Measurements from ENCODE around the gene COPB2. TPM values are rescaled to one million over a fixed set of nuclear protein-coding genes. Genes with fewer than 3 reads are reported as not detected.
A peak's percentile ranks its signal among the peaks of the same experiment; 100 is the strongest.

COPB2 gene
- polyA plus RNA-seq, 1 of the 3 experiments (the other 2 are of a cell fraction) = 69.7 TPM

DNA sequence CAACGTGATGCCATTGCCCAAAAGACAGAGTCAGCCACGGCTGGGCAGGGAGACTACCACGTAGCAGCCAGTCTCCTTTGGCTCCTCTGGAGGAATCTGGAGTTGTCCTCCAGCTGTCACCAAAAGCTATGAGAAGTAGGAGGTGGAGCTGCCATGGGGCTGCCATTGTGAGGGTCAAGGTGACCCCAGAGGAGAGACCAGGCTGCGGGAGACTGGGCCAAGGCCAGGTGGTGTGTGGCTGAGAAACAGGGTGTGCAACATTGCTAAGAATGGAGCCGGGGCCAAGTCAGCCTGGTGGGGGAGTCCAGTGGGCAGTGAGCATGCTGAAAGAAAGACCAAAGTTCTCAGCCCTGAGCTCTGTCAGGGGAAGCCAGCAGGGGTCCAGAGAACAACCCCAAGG, 75.5 kb downstream of the COPB2 start:
- 96% methylated on average over 4 of the region's 5 CpGs for WGBS (ENCODE audit: low lambda C conversion rate)
- ChIA-PET POLR2A (no interaction called here), CTCF (interaction anchor here (1.6 to 8.6 kb wide), 3 partner anchors 16 to 204 kb away, joined by 4 to 83 read pairs (median 10); no protein-coding TSS in a partner anchor)

DNA sequence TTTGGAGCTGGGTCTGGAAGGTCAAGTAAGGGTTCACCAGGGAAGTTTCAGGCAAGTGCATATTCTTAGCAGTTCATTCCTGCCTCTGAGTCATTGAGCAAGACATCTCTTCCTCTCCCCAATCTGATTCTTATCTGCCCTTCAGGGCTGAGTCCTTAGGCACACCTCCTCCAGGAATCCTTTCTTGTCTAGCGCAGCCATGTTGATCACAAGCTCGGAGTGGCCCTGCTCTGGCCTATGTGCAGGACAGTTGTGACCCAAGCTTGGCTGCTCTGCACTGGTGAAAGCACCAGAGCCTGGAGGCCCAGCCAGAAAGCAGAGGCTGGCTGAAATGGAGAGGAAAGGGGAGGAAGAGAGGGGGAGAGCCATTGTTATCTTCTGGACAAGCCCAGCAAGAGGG, 76.5 kb downstream of the COPB2 start:
- Histone ChIP-seq H3K4me2 (peak overlapping the region; percentile 20), H3K27ac (ENCODE audit: low read depth in 2 of 2, low read length in 1 of 2) (peak overlapping the region in 1 of 2 experiments; percentile 86; a peak in 2 of 4 replicates), H3K9me3 (no peaks in the 10 kb centered on the region), H3K27me3 (ENCODE audit: insufficient read depth) (no peaks in the 10 kb centered on the region), H3K4me1 (ENCODE audit: control insufficient read depth in 1 of 2, insufficient read depth in 2 of 2, low read depth in 1 of 2, low read length in 1 of 2) (peaks cover 10 to 40% of the 10 kb centered on the region in 2 experiments; a peak in 3 of 4 replicates), H3F3A (replicated peaks; ENCODE audit: insufficient read depth) (peaks cover 24% of the 10 kb centered on the region), H3K36me3 (replicated peaks in 1 of 2; ENCODE audit: control insufficient read depth in 1 of 2, insufficient read depth in 2 of 2, low read length in 1 of 2) (no peaks in the 10 kb centered on the region), H4K20me1 (ENCODE audit: insufficient read depth) (no peaks in the 10 kb centered on the region), H3K4me3 (ENCODE audit: low read depth in 2 of 2, low read length in 1 of 2) (no peak overlapping the region), H2AFZ (ENCODE audit: low read depth) (peak overlapping the region; percentile 82; the same call in 1 of the 2 replicates), H3K79me2 (ENCODE audit: insufficient read depth) (no peaks in the 10 kb centered on the region), H3K9me2 (no peaks in the 10 kb centered on the region), H3K9ac (no peak overlapping the region)
- WGBS (ENCODE audit: low lambda C conversion rate) = 27% methylated on average over 2 of the region's 2 CpGs
- DNase-seq = no peak
- ChIA-PET CTCF (interaction anchor here (0.8 to 3.2 kb wide), 5 partner anchors 16 to 377 kb away, joined by 3 to 10 read pairs (median 4); no protein-coding TSS in a partner anchor), POLR2A (no interaction called here)
- TF ChIP-seq, protein P1, sequence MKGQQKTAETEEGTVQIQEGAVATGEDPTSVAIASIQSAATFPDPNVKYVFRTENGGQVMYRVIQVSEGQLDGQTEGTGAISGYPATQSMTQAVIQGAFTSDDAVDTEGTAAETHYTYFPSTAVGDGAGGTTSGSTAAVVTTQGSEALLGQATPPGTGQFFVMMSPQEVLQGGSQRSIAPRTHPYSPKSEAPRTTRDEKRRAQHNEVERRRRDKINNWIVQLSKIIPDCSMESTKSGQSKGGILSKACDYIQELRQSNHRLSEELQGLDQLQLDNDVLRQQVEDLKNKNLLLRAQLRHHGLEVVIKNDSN (IDR thresholded peaks at IDR 0.05; ENCODE audit: borderline replicate concordance, low read depth) = peak; percentile 36; the same call in 1 of the 2 replicates
- no peak for TF ChIP-seq CHD2 (IDR thresholded peaks at IDR 0.05; ENCODE audit: low read length, partially characterized antibody)
- no peak for TF ChIP-seq RFX5 (IDR thresholded peaks at IDR 0.05; ENCODE audit: low read length)
- TF ChIP-seq RCOR1 (IDR thresholded peaks at IDR 0.05; ENCODE audit: low read length) = no peak
- TF ChIP-seq, protein P2, sequence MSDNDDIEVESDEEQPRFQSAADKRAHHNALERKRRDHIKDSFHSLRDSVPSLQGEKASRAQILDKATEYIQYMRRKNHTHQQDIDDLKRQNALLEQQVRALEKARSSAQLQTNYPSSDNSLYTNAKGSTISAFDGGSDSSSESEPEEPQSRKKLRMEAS (IDR thresholded peaks at IDR 0.05; ENCODE audit: low read depth) = peak; percentile 51; the same call in 1 of the 2 replicates
- no peak for TF ChIP-seq MXI1 (IDR thresholded peaks at IDR 0.05; ENCODE audit: low read depth, low read length)
- TF ChIP-seq RAD21 (IDR thresholded peaks at IDR 0.05; ENCODE audit: low read length) = no peak
- TF ChIP-seq GABPA (IDR thresholded peaks at IDR 0.05; ENCODE audit: low read depth) = no peak
- TF ChIP-seq, protein P3, sequence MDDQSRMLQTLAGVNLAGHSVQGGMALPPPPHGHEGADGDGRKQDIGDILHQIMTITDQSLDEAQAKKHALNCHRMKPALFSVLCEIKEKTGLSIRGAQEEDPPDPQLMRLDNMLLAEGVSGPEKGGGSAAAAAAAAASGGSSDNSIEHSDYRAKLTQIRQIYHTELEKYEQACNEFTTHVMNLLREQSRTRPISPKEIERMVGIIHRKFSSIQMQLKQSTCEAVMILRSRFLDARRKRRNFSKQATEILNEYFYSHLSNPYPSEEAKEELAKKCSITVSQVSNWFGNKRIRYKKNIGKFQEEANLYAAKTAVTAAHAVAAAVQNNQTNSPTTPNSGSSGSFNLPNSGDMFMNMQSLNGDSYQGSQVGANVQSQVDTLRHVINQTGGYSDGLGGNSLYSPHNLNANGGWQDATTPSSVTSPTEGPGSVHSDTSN (IDR thresholded peaks at IDR 0.05) = peak; percentile 56; the same call in 1 of the 2 replicates
- peak; percentile 27; the same call in 1 of the 2 replicates for TF ChIP-seq POLR2AphosphoS5 (IDR thresholded peaks at IDR 0.05; ENCODE audit: low read depth, low read length)
- TF ChIP-seq TAF1 (IDR thresholded peaks at IDR 0.05; ENCODE audit: borderline replicate concordance, low read depth, low read length) = 0 out of 2 replicates have a peak, but pooled peaks have one; percentile 15
- no peak for TF ChIP-seq ELF1 (IDR thresholded peaks at IDR 0.05)

More for the DNA sequence above, 75.5 kb downstream of the COPB2 start:
- Histone ChIP-seq H3K27me3 (ENCODE audit: insufficient read depth) (no peaks in the 10 kb centered on the region), H3F3A (replicated peaks; ENCODE audit: insufficient read depth) (peaks cover 23% of the 10 kb centered on the region), H3K9ac (no peak overlapping the region), H3K79me2 (ENCODE audit: insufficient read depth) (no peaks in the 10 kb centered on the region), H4K20me1 (ENCODE audit: insufficient read depth) (no peaks in the 10 kb centered on the region), H3K4me2 (no peak overlapping the region), H3K4me1 (ENCODE audit: control insufficient read depth in 1 of 2, insufficient read depth in 2 of 2, low read depth in 1 of 2, low read length in 1 of 2) (peaks cover 14 to 32% of the 10 kb centered on the region in 2 experiments; a peak in 3 of 4 replicates), H3K36me3 (replicated peaks in 1 of 2; ENCODE audit: control insufficient read depth in 1 of 2, insufficient read depth in 2 of 2, low read length in 1 of 2) (no peaks in the 10 kb centered on the region), H3K9me3 (no peaks in the 10 kb centered on the region), H3K27ac (ENCODE audit: low read depth in 2 of 2, low read length in 1 of 2) (no peak overlapping the region), H3K9me2 (no peaks in the 10 kb centered on the region), H2AFZ (ENCODE audit: low read depth) (no peak overlapping the region), H3K4me3 (ENCODE audit: low read depth in 2 of 2, low read length in 1 of 2) (no peak overlapping the region)
- TF ChIP-seq, protein P3 (IDR thresholded peaks at IDR 0.05) = no peak
- TF ChIP-seq EZH2phosphoT487 (IDR thresholded peaks at IDR 0.05; ENCODE audit: borderline replicate concordance, low read depth) (no peak), POLR2AphosphoS5 (IDR thresholded peaks at IDR 0.05; ENCODE audit: low read depth, low read length) (no peak), ELF1 (IDR thresholded peaks at IDR 0.05) (no peak), SIN3A (IDR thresholded peaks at IDR 0.05; ENCODE audit: borderline replicate concordance, low read depth, low read length) (no peak)
- TF ChIP-seq, protein P4, sequence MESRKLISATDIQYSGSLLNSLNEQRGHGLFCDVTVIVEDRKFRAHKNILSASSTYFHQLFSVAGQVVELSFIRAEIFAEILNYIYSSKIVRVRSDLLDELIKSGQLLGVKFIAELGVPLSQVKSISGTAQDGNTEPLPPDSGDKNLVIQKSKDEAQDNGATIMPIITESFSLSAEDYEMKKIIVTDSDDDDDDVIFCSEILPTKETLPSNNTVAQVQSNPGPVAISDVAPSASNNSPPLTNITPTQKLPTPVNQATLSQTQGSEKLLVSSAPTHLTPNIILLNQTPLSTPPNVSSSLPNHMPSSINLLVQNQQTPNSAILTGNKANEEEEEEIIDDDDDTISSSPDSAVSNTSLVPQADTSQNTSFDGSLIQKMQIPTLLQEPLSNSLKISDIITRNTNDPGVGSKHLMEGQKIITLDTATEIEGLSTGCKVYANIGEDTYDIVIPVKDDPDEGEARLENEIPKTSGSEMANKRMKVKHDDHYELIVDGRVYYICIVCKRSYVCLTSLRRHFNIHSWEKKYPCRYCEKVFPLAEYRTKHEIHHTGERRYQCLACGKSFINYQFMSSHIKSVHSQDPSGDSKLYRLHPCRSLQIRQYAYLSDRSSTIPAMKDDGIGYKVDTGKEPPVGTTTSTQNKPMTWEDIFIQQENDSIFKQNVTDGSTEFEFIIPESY (IDR thresholded peaks at IDR 0.05; ENCODE audit: borderline replicate concordance, low read depth) = no peak
- TF ChIP-seq, protein P5, sequence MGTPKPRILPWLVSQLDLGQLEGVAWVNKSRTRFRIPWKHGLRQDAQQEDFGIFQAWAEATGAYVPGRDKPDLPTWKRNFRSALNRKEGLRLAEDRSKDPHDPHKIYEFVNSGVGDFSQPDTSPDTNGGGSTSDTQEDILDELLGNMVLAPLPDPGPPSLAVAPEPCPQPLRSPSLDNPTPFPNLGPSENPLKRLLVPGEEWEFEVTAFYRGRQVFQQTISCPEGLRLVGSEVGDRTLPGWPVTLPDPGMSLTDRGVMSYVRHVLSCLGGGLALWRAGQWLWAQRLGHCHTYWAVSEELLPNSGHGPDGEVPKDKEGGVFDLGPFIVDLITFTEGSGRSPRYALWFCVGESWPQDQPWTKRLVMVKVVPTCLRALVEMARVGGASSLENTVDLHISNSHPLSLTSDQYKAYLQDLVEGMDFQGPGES (IDR thresholded peaks at IDR 0.05; ENCODE audit: low read depth, low read length) = no peak
- DNase-seq = no peak

Data from SK-N-SH (cell line).